HFFc6 (cell line): Measurements from ENCODE around the gene CLDN8. TPM values are rescaled to one million over a fixed set of nuclear protein-coding genes. Genes with fewer than 3 reads are reported as not detected.

ENCODE experiments used
- DNase-seq: peaks from one replicate; pipeline ENCODE4 v3.0.0-alpha.2; 2018
- H3K27ac Mint-ChIP-seq: 2 replicates; pipeline ENCODE4 v1.8.0; 2020; ENCODE audit warnings: mild to moderate bottlenecking, mixed read lengths
- H3K27me3 Mint-ChIP-seq: 2 replicates; pipeline ENCODE4 v1.8.0; 2021; ENCODE audit warnings: mild to moderate bottlenecking, moderate library complexity, mixed read lengths; ENCODE audit not compliant: insufficient read depth
- H3K36me3 Mint-ChIP-seq: 2 replicates; pipeline ENCODE4 v1.8.0; 2021; ENCODE audit warnings: low read depth, mixed read lengths
- H3K4me1 Mint-ChIP-seq: 2 replicates; pipeline ENCODE4 v1.8.0; 2020; ENCODE audit warnings: low read depth, mixed read lengths
- H3K4me3 Mint-ChIP-seq: 2 replicates; pipeline ENCODE4 v1.8.0; 2020; ENCODE audit warnings: mild to moderate bottlenecking, moderate library complexity, mixed read lengths
- H3K9me3 Mint-ChIP-seq: 2 replicates; pipeline ENCODE4 v1.8.0; 2020; ENCODE audit warnings: mild to moderate bottlenecking, mixed read lengths
- total RNA-seq, 6 experiments: library from RNA; stranded (reverse); fragmentation: NEBNext Ultra II Directional; extraction: Animal tissue kit (Norgen Biotek cat#: 25700); gene quantifications; 2 replicates in 1 of 6; 3 replicates in 5 of 6; pipeline ENCODE4 v1.2.3, GENCODE V29; 2021
- TF ChIP-seq, protein P1 (sequence below): fragments of 200-600 bp; sonication (generic); IDR thresholded peaks from 2 replicates; pipeline ENCODE4 v1.5.0; 2021; ENCODE audit warnings: antibody characterized with exemption, mild to moderate bottlenecking

CLDN8 gene
- total RNA-seq, 6 experiments from 2014 or later, result not detected

DNA sequence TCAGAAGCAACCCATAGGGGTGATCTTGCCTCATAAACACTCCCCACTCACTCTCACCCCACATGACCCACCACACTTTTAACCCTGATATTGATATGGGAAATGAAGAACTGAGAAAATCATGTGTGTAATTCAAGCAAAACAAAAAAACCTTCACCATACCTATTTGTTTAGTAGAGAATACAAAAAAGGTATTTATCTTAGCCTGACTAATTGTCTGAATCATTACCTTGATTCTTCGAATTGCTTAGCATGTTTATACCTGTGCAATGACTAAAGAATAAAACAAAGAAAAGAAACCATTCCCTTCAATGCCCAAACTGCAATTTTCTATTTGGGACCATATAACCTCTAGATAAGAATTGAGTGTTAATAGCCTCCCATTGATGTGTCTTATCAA lies 51.1 kb downstream of the CLDN8 start:
- H3K9me3 Mint-ChIP-seq, result peaks cover 47% of the 10 kb centered on the region
- H3K4me1 Mint-ChIP-seq, result no peaks in the 10 kb centered on the region
- TF ChIP-seq, protein P1, sequence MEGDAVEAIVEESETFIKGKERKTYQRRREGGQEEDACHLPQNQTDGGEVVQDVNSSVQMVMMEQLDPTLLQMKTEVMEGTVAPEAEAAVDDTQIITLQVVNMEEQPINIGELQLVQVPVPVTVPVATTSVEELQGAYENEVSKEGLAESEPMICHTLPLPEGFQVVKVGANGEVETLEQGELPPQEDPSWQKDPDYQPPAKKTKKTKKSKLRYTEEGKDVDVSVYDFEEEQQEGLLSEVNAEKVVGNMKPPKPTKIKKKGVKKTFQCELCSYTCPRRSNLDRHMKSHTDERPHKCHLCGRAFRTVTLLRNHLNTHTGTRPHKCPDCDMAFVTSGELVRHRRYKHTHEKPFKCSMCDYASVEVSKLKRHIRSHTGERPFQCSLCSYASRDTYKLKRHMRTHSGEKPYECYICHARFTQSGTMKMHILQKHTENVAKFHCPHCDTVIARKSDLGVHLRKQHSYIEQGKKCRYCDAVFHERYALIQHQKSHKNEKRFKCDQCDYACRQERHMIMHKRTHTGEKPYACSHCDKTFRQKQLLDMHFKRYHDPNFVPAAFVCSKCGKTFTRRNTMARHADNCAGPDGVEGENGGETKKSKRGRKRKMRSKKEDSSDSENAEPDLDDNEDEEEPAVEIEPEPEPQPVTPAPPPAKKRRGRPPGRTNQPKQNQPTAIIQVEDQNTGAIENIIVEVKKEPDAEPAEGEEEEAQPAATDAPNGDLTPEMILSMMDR, result no peak
- H3K27me3 Mint-ChIP-seq, result no peaks in the 10 kb centered on the region; the same call in none of the 2 replicates
- H3K4me3 Mint-ChIP-seq, result no peak overlapping the region
- DNase-seq, result no peak
- H3K36me3 Mint-ChIP-seq, result no peaks in the 10 kb centered on the region
- H3K27ac Mint-ChIP-seq, result no peak overlapping the region

Other genes starting within 250 kb of the CLDN8 start
- not detected for gene CLDN17, start 49.3 kb downstream of the CLDN8 start, total RNA-seq
- not detected for gene KRTAP24-1, start 66.9 kb upstream of the CLDN8 start, total RNA-seq
- gene KRTAP25-1, start 73.4 kb upstream of the CLDN8 start, total RNA-seq, result not detected
- gene KRTAP26-1, start 104.2 kb upstream of the CLDN8 start, total RNA-seq, result not detected
- not detected for gene KRTAP27-1, start 121.6 kb upstream of the CLDN8 start, total RNA-seq
- gene KRTAP23-1, start 132.5 kb upstream of the CLDN8 start, total RNA-seq, result not detected
- gene KRTAP13-2, start 156.2 kb upstream of the CLDN8 start, total RNA-seq, result not detected
- gene KRTAP13-1, start 179.9 kb upstream of the CLDN8 start, total RNA-seq, result not detected
- gene KRTAP13-3, start 209.8 kb upstream of the CLDN8 start, total RNA-seq, result not detected
- gene KRTAP13-4, start 214.1 kb upstream of the CLDN8 start, total RNA-seq, result not detected
- gene KRTAP15-1, start 224.2 kb upstream of the CLDN8 start, total RNA-seq, result not detected